ENCODE results near the gene TNFRSF21. TPM values are rescaled to one million over a fixed set of nuclear protein-coding genes. Genes with fewer than 3 reads are reported as not detected.
A peak's percentile ranks its signal among the peaks of the same experiment; 100 is the strongest.

The TNFRSF21 gene, protein sequence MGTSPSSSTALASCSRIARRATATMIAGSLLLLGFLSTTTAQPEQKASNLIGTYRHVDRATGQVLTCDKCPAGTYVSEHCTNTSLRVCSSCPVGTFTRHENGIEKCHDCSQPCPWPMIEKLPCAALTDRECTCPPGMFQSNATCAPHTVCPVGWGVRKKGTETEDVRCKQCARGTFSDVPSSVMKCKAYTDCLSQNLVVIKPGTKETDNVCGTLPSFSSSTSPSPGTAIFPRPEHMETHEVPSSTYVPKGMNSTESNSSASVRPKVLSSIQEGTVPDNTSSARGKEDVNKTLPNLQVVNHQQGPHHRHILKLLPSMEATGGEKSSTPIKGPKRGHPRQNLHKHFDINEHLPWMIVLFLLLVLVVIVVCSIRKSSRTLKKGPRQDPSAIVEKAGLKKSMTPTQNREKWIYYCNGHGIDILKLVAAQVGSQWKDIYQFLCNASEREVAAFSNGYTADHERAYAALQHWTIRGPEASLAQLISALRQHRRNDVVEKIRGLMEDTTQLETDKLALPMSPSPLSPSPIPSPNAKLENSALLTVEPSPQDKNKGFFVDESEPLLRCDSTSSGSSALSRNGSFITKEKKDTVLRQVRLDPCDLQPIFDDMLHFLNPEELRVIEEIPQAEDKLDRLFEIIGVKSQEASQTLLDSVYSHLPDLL
- total RNA-seq (10.7 TPM), polyA plus RNA-seq (30.2 TPM)
- long read RNA-seq, donor 1, partial matches to known transcripts = 0 of 1 reads
- long read RNA-seq, donor 1, other reads (novel, unspliced or antisense) = 0 of 1 reads
- long read RNA-seq, donor 2 = 0 reads
- long read RNA-seq, donor 3, partial matches to known transcripts = 0 of 4 reads
- long read RNA-seq, donor 3, other reads (novel, unspliced or antisense) = 0 of 4 reads
- long read RNA-seq, donor 4, partial matches to known transcripts = 0 of 3 reads
- long read RNA-seq, donor 4, other reads (novel, unspliced or antisense) = 0 of 3 reads
- long read RNA-seq, donor 5, partial matches to known transcripts = 5 of 7 reads
- long read RNA-seq, donor 5, other reads (novel, unspliced or antisense) = 0 of 7 reads
- long read RNA-seq, donor 6, partial matches to known transcripts = 0 of 4 reads
- long read RNA-seq, donor 6, other reads (novel, unspliced or antisense) = 0 of 4 reads
- long read RNA-seq, donor 7, partial matches to known transcripts = 0 of 1 reads
- long read RNA-seq, donor 7, other reads (novel, unspliced or antisense) = 0 of 1 reads
- long read RNA-seq, donor 8, partial matches to known transcripts = 0 of 1 reads
- long read RNA-seq, donor 8, other reads (novel, unspliced or antisense) = 0 of 1 reads
- long read RNA-seq, donor 9, partial matches to known transcripts = 7 of 10 reads
- long read RNA-seq, donor 9, other reads (novel, unspliced or antisense) = 0 of 10 reads
- long read RNA-seq, donor 10, partial matches to known transcripts = 0 of 2 reads
- long read RNA-seq, donor 10, other reads (novel, unspliced or antisense) = 0 of 2 reads

DNA sequence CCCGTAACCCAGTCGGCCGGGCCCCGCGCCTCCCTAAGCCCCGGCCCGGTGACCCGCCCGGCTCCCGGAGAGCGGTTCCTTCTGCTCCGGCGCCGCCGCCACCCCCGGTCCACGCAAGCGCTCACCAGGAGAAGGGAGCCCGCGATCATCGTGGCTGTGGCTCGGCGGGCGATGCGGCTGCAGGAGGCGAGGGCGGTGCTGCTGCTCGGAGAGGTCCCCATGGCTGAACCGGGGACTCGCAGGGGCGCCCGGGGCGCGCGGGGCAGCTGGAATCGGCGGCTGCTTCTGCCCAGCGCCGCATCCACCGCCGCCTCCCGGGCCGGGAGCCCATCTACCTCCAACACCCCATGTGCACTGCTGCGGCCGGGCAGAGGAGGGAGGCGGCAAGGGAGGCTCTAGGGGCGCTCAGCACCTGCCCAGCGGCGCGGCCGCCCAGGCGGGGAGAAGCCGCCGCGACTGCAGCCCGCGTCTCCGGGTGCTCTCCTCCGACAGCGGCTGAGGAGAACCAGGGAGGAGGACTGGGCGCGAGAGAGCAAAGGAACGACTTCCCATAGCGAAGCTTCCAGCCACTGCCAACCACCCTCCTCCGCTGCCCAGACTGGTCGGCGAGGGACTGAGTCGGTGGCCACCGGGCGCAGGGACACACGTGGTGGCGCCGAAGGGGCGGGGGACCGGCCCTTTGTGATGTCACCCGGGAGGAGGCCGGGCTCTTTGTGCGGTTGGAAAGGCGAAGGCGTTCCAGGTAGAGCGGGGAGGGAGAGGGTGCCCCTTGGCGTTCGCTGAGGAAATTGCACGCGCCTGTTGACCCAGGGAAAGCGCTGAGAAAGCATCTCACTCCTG is at the start of gene TNFRSF21:
Gene TNFRSF21 (minus strand): TSS at position 615 of the 840 bp plus-strand sequence. CDS start 394 bp downstream, at position 221.
- Histone ChIP-seq H3K36me3 (ENCODE audit: control insufficient read depth in 2 of 2, insufficient read depth in 2 of 2, low read length in 1 of 2) (no peaks in the 10 kb centered on the region), H3K27ac (ENCODE audit: low read depth in 1 of 2, low read length in 1 of 2) (peak within 1 kb of the TSS; percentile 62 to 76), H3K9me3 (ENCODE audit: control insufficient read depth in 2 of 2, insufficient read depth in 1 of 2, low read length in 1 of 2) (no peaks in the 10 kb centered on the region), H3K4me1 (ENCODE audit: control insufficient read depth in 2 of 2, insufficient read depth in 2 of 2, low read length in 2 of 2) (peaks cover 20 to 24% of the 10 kb centered on the region in 2 donors), H3K4me3 (ENCODE audit: low read length in 2 of 2) (peak within 1 kb of the TSS; percentile 74 to 94), H3K27me3 (ENCODE audit: control insufficient read depth in 2 of 2, insufficient read depth in 1 of 2, low read length in 1 of 2) (peaks cover 0 to 10% of the 10 kb centered on the region in 2 donors)
- under 1% methylated on average over 86 of the region's 86 CpGs for WGBS
- peak; percentile 67 to 94 (median 84) for DNase-seq (ENCODE audit: low read depth in 6 of 9, low spot score in 9 of 9)

DNA sequence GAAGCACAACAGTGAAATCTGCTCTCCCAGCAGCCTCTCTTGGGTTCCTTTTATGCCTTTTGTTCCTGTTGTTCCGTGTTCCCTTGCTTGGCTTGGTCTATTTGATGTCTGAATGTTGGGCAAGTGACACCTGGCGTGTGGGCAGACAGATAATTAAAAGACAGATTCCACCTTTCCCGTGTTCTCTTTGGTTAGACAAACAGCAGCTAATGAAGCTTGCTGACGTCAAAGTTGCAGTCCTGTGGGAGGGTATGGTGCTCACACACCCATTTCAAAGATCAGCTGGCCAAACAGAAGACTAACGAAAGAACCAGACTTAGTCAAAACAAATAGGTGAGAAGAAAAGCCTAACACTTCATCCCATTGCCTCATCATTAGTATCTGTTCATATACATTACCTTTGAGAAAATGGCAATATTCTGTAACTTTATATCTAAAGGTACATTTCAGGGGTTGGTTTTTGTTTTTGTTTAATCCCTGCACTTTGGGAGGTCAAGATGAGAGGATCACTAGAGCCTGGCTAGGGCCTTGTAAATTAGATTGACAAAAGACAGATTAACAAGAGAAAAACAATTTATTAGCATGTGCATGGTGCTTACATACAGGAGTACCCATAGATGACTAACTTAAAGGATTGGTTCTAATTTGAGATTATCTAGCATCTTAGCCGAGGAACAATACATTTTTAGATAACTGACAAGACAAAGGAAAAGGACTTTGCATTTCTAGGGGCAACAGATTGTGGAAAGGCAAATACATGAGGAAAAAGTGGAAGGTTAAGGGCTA is 48.9 kb upstream of the TNFRSF21 start:
- WGBS = 80% methylated on average over 6 of the region's 6 CpGs

DNA sequence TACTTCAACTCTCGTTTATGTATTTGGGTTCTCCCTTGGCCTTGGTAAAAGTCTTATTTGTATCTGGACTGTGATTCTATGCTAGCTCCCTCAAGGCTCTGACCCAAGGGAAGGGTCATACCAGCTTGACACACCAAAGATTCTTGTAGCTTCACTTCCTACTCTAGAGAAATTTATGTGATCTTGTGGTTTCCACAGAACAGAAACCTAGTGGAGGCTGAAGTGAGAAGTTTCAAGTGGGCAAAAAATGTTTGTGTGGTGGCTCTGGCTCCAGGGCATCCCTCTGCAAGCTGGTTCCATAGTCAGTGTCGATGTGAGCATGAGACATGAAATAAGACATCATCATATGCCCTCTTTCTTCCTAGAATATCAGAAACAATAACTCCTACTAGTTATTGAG is 48.1 kb upstream of the TNFRSF21 start:
- no peak overlapping the region for H3K27ac ChIP-seq (ENCODE audit: low read depth in 1 of 2, low read length in 1 of 2)
- whole genome bisulfite sequencing = 67% methylated on average over 2 of the region's 2 CpGs
- DNase-seq (ENCODE audit: low read depth in 6 of 9, low spot score in 9 of 9) = no peak
- H3K4me3 ChIP-seq (ENCODE audit: low read length in 2 of 2) = no peak overlapping the region
- no peaks in the 10 kb centered on the region for H3K9me3 ChIP-seq (ENCODE audit: control insufficient read depth in 2 of 2, insufficient read depth in 1 of 2, low read length in 1 of 2)
- no peaks in the 10 kb centered on the region for H3K36me3 ChIP-seq (ENCODE audit: control insufficient read depth in 2 of 2, insufficient read depth in 2 of 2, low read length in 1 of 2)
- no peaks in the 10 kb centered on the region for H3K27me3 ChIP-seq (ENCODE audit: control insufficient read depth in 2 of 2, insufficient read depth in 1 of 2, low read length in 1 of 2)
- H3K4me1 ChIP-seq (ENCODE audit: control insufficient read depth in 2 of 2, insufficient read depth in 2 of 2, low read length in 2 of 2) = peaks cover 0 to 5% of the 10 kb centered on the region in 2 donors

More for the DNA sequence above, 48.9 kb upstream of the TNFRSF21 start:
- H3K4me3 ChIP-seq (ENCODE audit: low read length in 2 of 2) = no peak overlapping the region
- H3K27ac ChIP-seq (ENCODE audit: low read depth in 1 of 2, low read length in 1 of 2) = no peak overlapping the region
- no peaks in the 10 kb centered on the region for H3K9me3 ChIP-seq (ENCODE audit: control insufficient read depth in 2 of 2, insufficient read depth in 1 of 2, low read length in 1 of 2)
- peaks cover 0 to 5% of the 10 kb centered on the region in 2 donors for H3K4me1 ChIP-seq (ENCODE audit: control insufficient read depth in 2 of 2, insufficient read depth in 2 of 2, low read length in 2 of 2)
- H3K36me3 ChIP-seq (ENCODE audit: control insufficient read depth in 2 of 2, insufficient read depth in 2 of 2, low read length in 1 of 2) = no peaks in the 10 kb centered on the region
- DNase-seq (ENCODE audit: low read depth in 6 of 9, low spot score in 9 of 9) = peak in 1 of 9 donors; percentile 15
- no peaks in the 10 kb centered on the region for H3K27me3 ChIP-seq (ENCODE audit: control insufficient read depth in 2 of 2, insufficient read depth in 1 of 2, low read length in 1 of 2)

DNA sequence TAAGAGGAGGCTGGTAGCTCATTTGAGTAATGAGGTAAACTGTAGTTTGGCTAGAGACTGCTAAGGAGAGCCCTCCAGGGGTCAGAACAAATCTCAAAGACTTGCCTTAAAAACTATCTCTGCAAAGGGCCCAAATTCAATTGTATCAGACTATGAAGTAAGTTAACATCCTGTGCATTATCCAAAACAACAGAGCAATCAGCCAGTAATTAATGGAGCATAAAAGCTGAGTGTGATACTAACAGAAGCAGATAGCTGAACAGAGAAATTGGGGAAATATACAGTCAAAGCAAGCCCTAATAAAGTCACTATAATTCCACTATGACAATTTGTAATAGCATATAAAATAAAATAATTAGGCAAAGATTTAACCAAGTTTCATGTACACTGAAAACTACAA is 45.8 kb upstream of the TNFRSF21 start:
- Histone ChIP-seq H3K4me3 (ENCODE audit: low read length in 2 of 2) (no peak overlapping the region), H3K27ac (ENCODE audit: low read depth in 1 of 2, low read length in 1 of 2) (no peak overlapping the region), H3K36me3 (ENCODE audit: control insufficient read depth in 2 of 2, insufficient read depth in 2 of 2, low read length in 1 of 2) (no peaks in the 10 kb centered on the region), H3K27me3 (ENCODE audit: control insufficient read depth in 2 of 2, insufficient read depth in 1 of 2, low read length in 1 of 2) (no peaks in the 10 kb centered on the region), H3K4me1 (ENCODE audit: control insufficient read depth in 2 of 2, insufficient read depth in 2 of 2, low read length in 2 of 2) (peaks cover 0 to 5% of the 10 kb centered on the region in 2 donors), H3K9me3 (ENCODE audit: control insufficient read depth in 2 of 2, insufficient read depth in 1 of 2, low read length in 1 of 2) (no peaks in the 10 kb centered on the region)
- DNase-seq (ENCODE audit: low read depth in 6 of 9, low spot score in 9 of 9) = no peak

DNA sequence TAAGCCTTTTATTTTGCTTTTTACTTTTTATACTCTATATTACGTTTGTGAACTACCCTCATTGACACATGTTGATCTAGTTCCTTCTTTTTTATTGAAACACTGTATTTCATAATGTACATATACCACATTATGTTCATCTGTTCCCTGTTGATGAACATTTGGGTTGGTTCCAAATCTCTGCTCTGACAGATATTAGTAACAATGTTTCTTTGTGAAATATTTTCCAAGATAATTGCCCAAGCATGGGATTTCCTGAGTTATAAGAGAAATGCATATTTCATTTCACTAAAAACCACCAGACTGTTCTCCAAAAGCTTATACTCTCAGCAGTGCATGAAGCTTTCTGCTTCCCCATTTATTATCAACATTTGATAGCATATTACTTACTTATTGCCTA is 44.2 kb upstream of the TNFRSF21 start:
- H3K9me3 ChIP-seq (ENCODE audit: control insufficient read depth in 2 of 2, insufficient read depth in 1 of 2, low read length in 1 of 2) = no peaks in the 10 kb centered on the region
- H3K4me3 ChIP-seq (ENCODE audit: low read length in 2 of 2) = no peak overlapping the region
- DNase-seq (ENCODE audit: low read depth in 6 of 9, low spot score in 9 of 9) = peak in 1 of 9 donors; percentile 8
- WGBS = 81% methylated on average over 1 of the region's 1 CpG
- H3K27ac ChIP-seq (ENCODE audit: low read depth in 1 of 2, low read length in 1 of 2) = no peak overlapping the region
- peaks cover 0 to 5% of the 10 kb centered on the region in 2 donors for H3K4me1 ChIP-seq (ENCODE audit: control insufficient read depth in 2 of 2, insufficient read depth in 2 of 2, low read length in 2 of 2)
- no peaks in the 10 kb centered on the region for H3K36me3 ChIP-seq (ENCODE audit: control insufficient read depth in 2 of 2, insufficient read depth in 2 of 2, low read length in 1 of 2)
- no peaks in the 10 kb centered on the region for H3K27me3 ChIP-seq (ENCODE audit: control insufficient read depth in 2 of 2, insufficient read depth in 1 of 2, low read length in 1 of 2)

DNA sequence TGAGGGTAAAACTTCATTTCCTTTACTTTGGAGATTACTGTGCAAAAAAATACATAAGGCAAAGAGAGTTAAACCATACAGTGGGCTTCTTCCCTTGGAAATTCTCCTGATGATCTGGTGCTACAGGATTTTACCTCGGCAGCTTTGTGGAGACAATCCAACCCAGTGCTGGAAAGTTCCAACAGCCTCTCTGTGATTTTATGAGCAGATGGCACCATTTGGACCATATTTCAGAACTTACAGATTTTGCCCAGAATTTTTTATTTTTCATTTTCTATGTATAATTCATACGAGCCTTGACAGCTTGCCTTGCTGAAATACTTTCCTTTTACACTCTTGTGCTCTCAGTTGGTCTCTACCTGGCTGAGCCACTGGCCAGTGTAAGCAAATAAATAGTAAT is 43.3 kb upstream of the TNFRSF21 start:
- DNase-seq (ENCODE audit: low read depth in 6 of 9, low spot score in 9 of 9) = no peak
- no peak overlapping the region for H3K4me3 ChIP-seq (ENCODE audit: low read length in 2 of 2)
- peaks cover 0 to 5% of the 10 kb centered on the region in 2 donors for H3K4me1 ChIP-seq (ENCODE audit: control insufficient read depth in 2 of 2, insufficient read depth in 2 of 2, low read length in 2 of 2)
- 82% methylated on average over 2 of the region's 2 CpGs for WGBS
- H3K27me3 ChIP-seq (ENCODE audit: control insufficient read depth in 2 of 2, insufficient read depth in 1 of 2, low read length in 1 of 2) = no peaks in the 10 kb centered on the region
- H3K36me3 ChIP-seq (ENCODE audit: control insufficient read depth in 2 of 2, insufficient read depth in 2 of 2, low read length in 1 of 2) = no peaks in the 10 kb centered on the region
- no peaks in the 10 kb centered on the region for H3K9me3 ChIP-seq (ENCODE audit: control insufficient read depth in 2 of 2, insufficient read depth in 1 of 2, low read length in 1 of 2)
- no peak overlapping the region for H3K27ac ChIP-seq (ENCODE audit: low read depth in 1 of 2, low read length in 1 of 2)

DNA sequence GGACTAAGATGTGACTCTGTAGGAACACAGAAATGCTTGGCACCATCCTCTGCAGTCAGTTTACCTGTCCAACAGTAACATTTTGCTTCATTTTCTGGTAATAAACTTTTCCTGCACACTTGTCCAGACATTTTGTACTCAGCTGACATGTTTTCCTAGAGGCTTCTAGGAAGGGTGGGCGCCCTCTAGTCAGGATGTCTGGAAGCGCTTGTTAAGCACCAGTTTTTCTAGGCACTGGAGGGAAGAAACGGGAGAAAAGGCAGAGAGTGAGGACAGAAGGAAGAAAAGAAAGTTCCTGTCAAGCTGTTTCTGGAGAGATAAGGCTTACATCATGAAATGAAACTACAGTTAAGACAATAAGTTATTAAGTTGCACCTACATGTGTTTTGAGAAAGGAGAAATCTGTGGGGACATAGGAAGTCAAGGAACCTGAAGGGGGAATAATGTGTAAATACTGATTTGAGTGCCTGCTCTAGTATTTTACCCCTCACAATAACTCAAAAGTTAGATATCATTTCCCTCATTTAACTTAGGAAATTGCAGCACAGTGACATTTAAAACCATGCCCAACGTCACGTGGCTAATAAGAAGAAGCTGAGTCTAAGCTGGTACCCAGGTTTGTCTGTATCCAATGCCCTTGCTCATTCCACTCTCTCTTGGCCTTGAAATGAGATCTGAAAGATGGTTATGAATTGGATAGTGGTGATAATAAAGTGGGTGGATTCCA is 42.7 kb upstream of the TNFRSF21 start:
- Histone ChIP-seq H3K4me1 (ENCODE audit: control insufficient read depth in 2 of 2, insufficient read depth in 2 of 2, low read length in 2 of 2) (peaks cover 0 to 5% of the 10 kb centered on the region in 2 donors), H3K9me3 (ENCODE audit: control insufficient read depth in 2 of 2, insufficient read depth in 1 of 2, low read length in 1 of 2) (no peaks in the 10 kb centered on the region), H3K4me3 (ENCODE audit: low read length in 2 of 2) (no peak overlapping the region), H3K36me3 (ENCODE audit: control insufficient read depth in 2 of 2, insufficient read depth in 2 of 2, low read length in 1 of 2) (no peaks in the 10 kb centered on the region), H3K27ac (ENCODE audit: low read depth in 1 of 2, low read length in 1 of 2) (no peak overlapping the region), H3K27me3 (ENCODE audit: control insufficient read depth in 2 of 2, insufficient read depth in 1 of 2, low read length in 1 of 2) (no peaks in the 10 kb centered on the region)
- 82% methylated on average over 5 of the region's 5 CpGs for WGBS
- no peak for DNase-seq (ENCODE audit: low read depth in 6 of 9, low spot score in 9 of 9)
